Measurements from ENCODE around the gene RIOK2.

DNA sequence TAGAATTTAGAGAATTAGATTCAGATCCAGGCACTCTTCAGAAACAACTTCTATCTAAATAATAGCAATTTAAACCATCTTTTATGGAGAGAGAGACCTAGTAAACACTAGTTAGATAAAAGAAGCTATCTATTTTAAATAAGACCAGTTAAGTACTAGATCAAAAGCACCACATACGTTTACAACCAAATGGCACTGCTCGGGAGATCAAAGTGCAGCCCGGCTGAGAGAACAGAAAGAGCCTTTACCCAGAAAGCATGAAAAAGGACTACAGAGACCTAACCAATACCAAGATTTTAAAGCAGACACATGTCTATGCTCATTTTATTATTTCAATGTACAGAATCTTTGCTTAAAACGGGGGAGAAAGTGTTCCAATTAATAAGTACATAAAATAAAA, 71.4 kb downstream of the RIOK2 start:
- TF ChIP-seq POLR2A (IDR thresholded peaks at IDR 0.05; ENCODE audit: low read depth, low read length) (no peak), POLR2AphosphoS5 (IDR thresholded peaks at IDR 0.05; ENCODE audit: low read depth, low read length) (no peak)

Data from GM12892 (cell line).